ENCODE data around the gene FAM156A.
"Not testable (repeated sequence)": the region's sequence is repeated elsewhere in the genome, so short reads cannot be mapped to it uniquely, and the experiment has no call there.

GRCh38 chrX:52940704-52941103 lies 17.6 kb downstream of the FAM156A start:
- not testable (repeated sequence) for TF ChIP-seq CTCF, POLR2A (IDR thresholded peaks at IDR 0.05)
